Caco-2 (cell line): ENCODE measurements around the gene SCN2B. TPM values are rescaled to one million over a fixed set of nuclear protein-coding genes. Genes with fewer than 3 reads are reported as not detected.

Source experiments
- BruUV-seq: library from RNA; stranded (reverse); fragments of 400-500 nt; replicated peaks from 2 replicates; lab custom pipeline; 2021; lab: Mats Ljungman, UMichigan
- CTCF ChIA-PET: fragments of 300-600 bp; sonication (Branson Sonifier 250); formaldehyde crosslinking; loops from one replicate; lab custom pipeline; 2022; ENCODE audit warnings: antibody characterized with exemption; lab: Charles Lee
- POLR2A ChIA-PET: fragments of 300-600 bp; sonication (Branson Sonifier 250); formaldehyde crosslinking; loops from one replicate; lab custom pipeline; 2022; ENCODE audit warnings: antibody characterized with exemption; lab: Charles Lee
- DNase-seq, 2 experiments: peaks; one replicate each; pipeline versions ENCODE4 v3.0.0 to v3.0.0-alpha.2; 2020 to 2022
- H3K27me3 ChIP-seq: replicated peaks from 2 replicates; pipeline ENCODE4 v1.6.0; 2011; ENCODE audit warnings: low read length; ENCODE audit not compliant: control insufficient read depth, insufficient read depth
- H3K36me3 ChIP-seq: 2 replicates; pipeline ENCODE4 v1.5.1; 2011; ENCODE audit warnings: low read length; ENCODE audit not compliant: control insufficient read depth, insufficient read depth
- H3K4me1 ChIP-seq: fragments of 250-450 bp; sonication (Bioruptor Pico); 2 replicates; pipeline ENCODE4 v1.5.1; 2020; ENCODE audit warnings: mild to moderate bottlenecking
- H3K4me3 ChIP-seq: 2 replicates; pipeline ENCODE4 v1.5.1; 2011; ENCODE audit warnings: low read depth, mild to moderate bottlenecking, control low read depth, low read length
- H3K9me3 ChIP-seq: fragments of 250-450 bp; sonication (Bioruptor Pico); 2 replicates; pipeline ENCODE4 v1.5.1; 2020; ENCODE audit warnings: mild to moderate bottlenecking, moderate library complexity
- H3K27ac Mint-ChIP-seq: one replicate; pipeline ENCODE4 v1.8.0; 2022; ENCODE audit warnings: mixed read lengths; ENCODE audit not compliant: unreplicated experiment
- H3K27me3 Mint-ChIP-seq: one replicate; pipeline ENCODE4 v1.8.0; 2022; ENCODE audit warnings: mixed read lengths; ENCODE audit not compliant: insufficient read depth, unreplicated experiment
- H3K36me3 Mint-ChIP-seq: one replicate; pipeline ENCODE4 v1.8.0; 2022; ENCODE audit warnings: mild to moderate bottlenecking, mixed read lengths; ENCODE audit not compliant: insufficient read depth, unreplicated experiment
- H3K4me1 Mint-ChIP-seq: one replicate; pipeline ENCODE4 v1.8.0; 2022; ENCODE audit warnings: low read depth, mixed read lengths; ENCODE audit not compliant: unreplicated experiment
- H3K4me3 Mint-ChIP-seq: one replicate; pipeline ENCODE4 v1.8.0; 2022; ENCODE audit warnings: mild to moderate bottlenecking, moderate library complexity, mixed read lengths; ENCODE audit not compliant: unreplicated experiment
- H3K9me3 Mint-ChIP-seq: one replicate; pipeline ENCODE4 v1.8.0; 2022; ENCODE audit warnings: mixed read lengths; ENCODE audit not compliant: unreplicated experiment
- intact Hi-C: fragments of 100-400 bp; cut with micrococcal nuclease; formaldehyde crosslinking; loops from one replicate; pipeline ENCODE4 v1.10.0; 2022; ENCODE audit not compliant: unreplicated experiment
- total RNA-seq: library from RNA; stranded (reverse); gene quantifications from 2 replicates; pipeline ENCODE4 v1.2.3, GENCODE V29; 2022
- TF ChIP-seq, protein P1 (sequence below), 2 experiments: fragments of 200-600 bp in 1 of 2; IDR thresholded peaks; 1 replicate in 1 of 2; 2 replicates in 1 of 2; pipeline versions ENCODE4 v1.5.1 to v1.8.0; 2011 to 2022; ENCODE audit warnings: antibody characterized with exemption in 1 of 2, control low read depth in 1 of 2, inconsistent platforms in 1 of 2, low read depth in 1 of 2, low read length in 1 of 2, mild to moderate bottlenecking in 1 of 2, moderate library complexity in 1 of 2; ENCODE audit not compliant: insufficient read depth in 1 of 2, severe bottlenecking in 1 of 2, unreplicated experiment in 1 of 2

SCN2B gene
- total RNA-seq, 1 experiment from 2014 or later = not detected

DNA sequence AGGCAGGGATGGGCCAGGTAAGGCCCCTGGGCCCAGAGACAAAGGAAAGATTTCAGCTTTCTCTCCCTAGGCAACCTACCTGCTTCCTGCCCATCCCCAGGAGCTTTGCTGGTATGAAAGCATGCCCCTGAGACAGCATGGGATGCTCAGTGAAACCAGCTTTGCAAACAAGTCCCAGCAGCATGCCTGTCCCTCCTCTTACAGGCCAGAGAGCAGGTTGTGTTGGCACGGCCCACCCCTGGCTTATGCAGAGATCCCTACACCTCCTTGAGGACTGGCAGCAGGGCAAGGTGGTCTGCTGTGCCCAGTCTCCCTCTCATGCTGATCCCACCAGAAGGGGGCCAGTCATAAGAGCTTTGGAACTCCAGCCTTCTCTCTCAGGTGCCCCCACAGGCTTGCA is 26.9 kb downstream of the SCN2B start:
- Mint-ChIP-seq H3K27me3 (peaks cover 16% of the 10 kb centered on the region), H3K4me3 (no peak overlapping the region), H3K4me1 (no peaks in the 10 kb centered on the region), H3K27ac (no peak overlapping the region), H3K36me3 (no peaks in the 10 kb centered on the region), H3K9me3 (no peaks in the 10 kb centered on the region)
- BruUV-seq = no TSS peak
- H3K4me1 ChIP-seq = 0 out of 2 replicates have a peak, but pooled peaks cover 3% of the 10 kb centered on the region
- no peak for DNase-seq
- H3K36me3 ChIP-seq = no peaks in the 10 kb centered on the region
- POLR2A ChIA-PET = no interaction called here
- peaks cover 5% of the 10 kb centered on the region for H3K27me3 ChIP-seq
- intact Hi-C loops = loop anchor here (5.0 to 10.0 kb wide), 2 partner anchors 203 to 505 kb away; no protein-coding TSS in a partner anchor
- H3K4me3 ChIP-seq = no peak overlapping the region
- CTCF ChIA-PET = interaction anchor here (1.5 kb wide), 1 partner anchor 22 kb away, joined by 8 read pairs; no protein-coding TSS in a partner anchor
- TF ChIP-seq, protein P1, sequence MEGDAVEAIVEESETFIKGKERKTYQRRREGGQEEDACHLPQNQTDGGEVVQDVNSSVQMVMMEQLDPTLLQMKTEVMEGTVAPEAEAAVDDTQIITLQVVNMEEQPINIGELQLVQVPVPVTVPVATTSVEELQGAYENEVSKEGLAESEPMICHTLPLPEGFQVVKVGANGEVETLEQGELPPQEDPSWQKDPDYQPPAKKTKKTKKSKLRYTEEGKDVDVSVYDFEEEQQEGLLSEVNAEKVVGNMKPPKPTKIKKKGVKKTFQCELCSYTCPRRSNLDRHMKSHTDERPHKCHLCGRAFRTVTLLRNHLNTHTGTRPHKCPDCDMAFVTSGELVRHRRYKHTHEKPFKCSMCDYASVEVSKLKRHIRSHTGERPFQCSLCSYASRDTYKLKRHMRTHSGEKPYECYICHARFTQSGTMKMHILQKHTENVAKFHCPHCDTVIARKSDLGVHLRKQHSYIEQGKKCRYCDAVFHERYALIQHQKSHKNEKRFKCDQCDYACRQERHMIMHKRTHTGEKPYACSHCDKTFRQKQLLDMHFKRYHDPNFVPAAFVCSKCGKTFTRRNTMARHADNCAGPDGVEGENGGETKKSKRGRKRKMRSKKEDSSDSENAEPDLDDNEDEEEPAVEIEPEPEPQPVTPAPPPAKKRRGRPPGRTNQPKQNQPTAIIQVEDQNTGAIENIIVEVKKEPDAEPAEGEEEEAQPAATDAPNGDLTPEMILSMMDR (IDR thresholded peaks at IDR 0.05; ENCODE audit: insufficient read depth in 1 of 2, low read depth in 1 of 2, low read length in 1 of 2, severe bottlenecking in 1 of 2, unreplicated experiment in 1 of 2) = no peak
- H3K9me3 ChIP-seq = no peaks in the 10 kb centered on the region

DNA sequence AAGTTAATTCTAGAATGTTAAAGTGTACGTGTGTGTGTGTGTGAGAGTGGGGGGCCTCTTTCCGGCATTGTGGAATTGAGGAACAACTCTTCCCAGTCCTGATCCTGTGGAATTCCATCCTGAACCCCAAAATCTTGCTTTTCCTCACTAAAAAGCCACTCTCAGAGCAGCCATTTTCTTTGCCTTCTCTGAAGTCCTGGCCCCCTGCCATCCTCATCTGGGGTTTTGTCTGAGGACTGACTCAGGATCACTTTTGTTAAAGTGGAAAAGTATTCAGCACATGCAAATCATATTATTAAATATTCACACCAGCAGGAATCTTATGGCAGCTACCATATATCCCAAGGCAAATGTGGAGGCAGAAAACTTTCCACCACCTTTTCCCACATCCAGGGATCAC is 27.6 kb downstream of the SCN2B start:
- H3K36me3 ChIP-seq = no peaks in the 10 kb centered on the region
- H3K36me3 Mint-ChIP-seq = no peaks in the 10 kb centered on the region
- POLR2A ChIA-PET = no interaction called here
- no peaks in the 10 kb centered on the region for H3K9me3 ChIP-seq
- no TSS peak for BruUV-seq
- H3K27me3 ChIP-seq = peaks cover 5% of the 10 kb centered on the region
- CTCF ChIA-PET = interaction anchor here (1.5 kb wide), 1 partner anchor 23 kb away, joined by 8 read pairs; no protein-coding TSS in a partner anchor
- TF ChIP-seq, protein P1 (IDR thresholded peaks at IDR 0.05; ENCODE audit: insufficient read depth in 1 of 2, low read depth in 1 of 2, low read length in 1 of 2, severe bottlenecking in 1 of 2, unreplicated experiment in 1 of 2) = no peak
- no peaks in the 10 kb centered on the region for H3K9me3 Mint-ChIP-seq
- H3K4me3 Mint-ChIP-seq = no peak overlapping the region
- intact Hi-C loops = loop anchor here (5.0 to 10.0 kb wide), 2 partner anchors 203 to 506 kb away; no protein-coding TSS in a partner anchor
- no peak for DNase-seq
- no peak overlapping the region for H3K4me3 ChIP-seq
- no peaks in the 10 kb centered on the region for H3K4me1 Mint-ChIP-seq
- H3K4me1 ChIP-seq = 0 out of 2 replicates have a peak, but pooled peaks cover 3% of the 10 kb centered on the region
- H3K27me3 Mint-ChIP-seq = peaks cover 18% of the 10 kb centered on the region
- no peak overlapping the region for H3K27ac Mint-ChIP-seq

DNA sequence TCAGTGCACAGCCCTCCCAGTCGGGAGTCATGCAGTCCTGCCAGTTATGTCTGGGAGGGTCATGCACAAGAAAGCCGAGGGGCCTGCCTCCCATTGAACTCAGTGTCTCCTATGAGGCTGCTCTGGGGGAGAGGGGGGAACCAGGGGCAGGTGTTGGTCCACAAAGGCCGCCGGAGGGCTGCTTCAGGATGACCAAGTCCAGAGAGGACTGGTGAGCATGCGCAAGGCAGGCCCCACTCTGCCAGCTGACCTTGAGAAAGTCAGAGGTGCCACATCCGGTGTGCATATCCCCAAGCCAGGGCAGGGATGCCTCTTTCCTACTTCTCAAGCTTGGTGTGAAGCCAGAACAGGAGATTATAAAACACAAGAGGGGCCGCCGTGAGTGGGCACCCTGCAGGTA is 28.2 kb downstream of the SCN2B start:
- Mint-ChIP-seq H3K36me3 (no peaks in the 10 kb centered on the region), H3K27ac (no peak overlapping the region), H3K9me3 (no peaks in the 10 kb centered on the region), H3K4me3 (no peak overlapping the region), H3K27me3 (peaks cover 14% of the 10 kb centered on the region), H3K4me1 (peaks cover under 1% of the 10 kb centered on the region)
- no peak for DNase-seq
- TF ChIP-seq, protein P1 (IDR thresholded peaks at IDR 0.05; ENCODE audit: insufficient read depth in 1 of 2, low read depth in 1 of 2, low read length in 1 of 2, severe bottlenecking in 1 of 2, unreplicated experiment in 1 of 2) = no peak
- ChIA-PET POLR2A (no interaction called here), CTCF (no interaction called here)
- no TSS peak for BruUV-seq
- Histone ChIP-seq H3K4me1 (0 out of 2 replicates have a peak, but pooled peaks cover 3% of the 10 kb centered on the region), H3K4me3 (no peak overlapping the region), H3K36me3 (no peaks in the 10 kb centered on the region), H3K27me3 (peaks cover 4% of the 10 kb centered on the region), H3K9me3 (no peaks in the 10 kb centered on the region)
- intact Hi-C loops = loop anchor here (5.0 to 10.0 kb wide), 2 partner anchors 204 to 507 kb away; no protein-coding TSS in a partner anchor
